ENCODE measurements around the gene FOXN3.
A peak's percentile ranks its signal among the peaks of the same experiment; 100 is the strongest.
"Not testable (repeated sequence)": the region's sequence is repeated elsewhere in the genome, so short reads cannot be mapped to it uniquely, and the experiment has no call there.

The FOXN3 gene

GRCh38 chr14:89302396-89302950, 114.6 kb downstream of the FOXN3 start:
- DNase-seq = no peak

GRCh38 chr14:89299587-89299986, 117.4 kb downstream of the FOXN3 start:
- no peak for DNase-seq

DNA sequence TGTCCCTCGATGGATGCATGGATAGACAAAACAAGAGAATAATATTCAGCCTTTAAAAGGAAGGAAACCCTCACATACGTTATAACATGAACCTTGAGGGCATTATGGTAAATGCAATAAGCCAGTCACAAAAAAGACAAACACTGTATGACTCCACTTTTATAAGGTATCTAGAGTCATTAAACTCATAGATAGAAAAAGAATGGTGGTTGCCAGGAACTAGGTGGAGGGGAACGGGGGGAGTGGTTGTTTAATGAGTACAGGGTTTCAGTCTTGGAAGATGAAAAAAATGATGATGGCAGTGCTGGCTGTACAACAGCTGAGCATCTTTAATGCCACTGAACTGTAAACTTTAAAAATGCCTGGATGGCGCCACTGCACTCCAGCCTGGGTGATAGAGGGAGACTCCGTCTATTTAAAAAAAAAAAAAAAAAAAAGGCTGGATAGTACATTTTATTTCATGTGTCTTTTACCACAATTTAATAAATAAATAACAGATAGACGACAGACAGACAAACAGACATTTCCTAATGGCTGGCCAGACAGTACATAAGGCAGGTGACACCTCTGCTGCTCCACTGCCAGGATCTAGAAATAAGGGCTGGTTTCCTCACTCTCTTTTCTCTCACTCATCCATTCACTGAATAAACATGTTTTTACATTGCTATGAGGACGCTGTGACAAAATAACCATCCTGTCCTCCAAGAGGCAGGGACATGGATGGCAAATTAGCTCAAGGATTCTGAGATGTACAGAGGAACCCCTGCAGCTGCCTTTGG, 118.8 kb downstream of the FOXN3 start:
- no peak for DNase-seq

GRCh38 chr14:89296281-89296745, 120.7 kb downstream of the FOXN3 start:
- DNase-seq = no peak

GRCh38 chr14:89294872-89295271, 122.2 kb downstream of the FOXN3 start:
- no peak for DNase-seq

DNA sequence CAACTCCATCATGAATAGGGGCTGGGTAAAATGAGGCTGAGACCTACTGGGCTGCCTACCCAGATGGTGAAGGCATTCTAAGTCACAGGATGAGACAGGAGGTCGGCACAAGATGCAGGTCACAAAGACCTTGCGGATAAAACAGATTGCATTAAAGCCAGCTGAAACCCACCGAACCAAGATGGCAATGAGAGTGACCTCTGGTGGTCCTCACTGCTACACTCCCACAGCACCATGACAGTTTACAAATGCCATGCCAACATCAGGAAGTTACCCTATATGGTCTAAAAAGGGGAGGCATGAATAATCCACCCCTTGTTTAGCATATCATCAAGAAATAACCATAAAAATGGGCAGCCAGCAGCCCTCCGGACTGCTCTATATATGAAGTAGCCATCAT, 122.6 kb downstream of the FOXN3 start:
- not testable (repeated sequence) for DNase-seq

GRCh38 chr14:89294060-89294459, 123.0 kb downstream of the FOXN3 start:
- DNase-seq = no peak

DNA sequence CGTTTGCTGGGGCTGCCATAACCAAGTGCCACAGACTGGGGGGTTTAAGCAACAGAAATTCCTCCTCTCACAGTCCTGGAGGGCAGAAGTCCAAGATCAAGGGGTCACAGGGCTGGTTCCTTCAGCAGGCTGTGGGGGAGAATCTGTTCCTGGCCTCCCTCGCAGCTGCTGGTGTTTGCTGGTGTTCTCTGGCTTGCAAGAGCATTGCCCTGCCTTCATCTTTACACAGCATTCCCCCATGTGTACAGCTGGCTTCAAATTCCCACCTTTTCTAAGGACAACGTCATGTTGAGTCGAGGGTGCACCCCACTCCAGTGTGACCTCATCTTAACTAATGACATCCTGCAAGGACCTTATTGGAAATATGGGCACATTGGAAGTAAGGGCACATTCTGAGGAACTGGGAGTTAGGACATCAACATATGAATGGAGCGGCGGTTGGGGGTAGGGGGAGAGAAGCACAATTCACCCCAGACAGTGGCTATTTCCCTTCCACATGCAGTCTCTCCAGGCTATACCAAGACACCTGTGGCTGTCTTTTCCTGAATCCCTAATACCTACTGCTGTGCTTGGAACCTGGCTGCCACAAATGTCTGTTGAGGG, 123.6 kb downstream of the FOXN3 start:
- DNase-seq = no peak

DNA sequence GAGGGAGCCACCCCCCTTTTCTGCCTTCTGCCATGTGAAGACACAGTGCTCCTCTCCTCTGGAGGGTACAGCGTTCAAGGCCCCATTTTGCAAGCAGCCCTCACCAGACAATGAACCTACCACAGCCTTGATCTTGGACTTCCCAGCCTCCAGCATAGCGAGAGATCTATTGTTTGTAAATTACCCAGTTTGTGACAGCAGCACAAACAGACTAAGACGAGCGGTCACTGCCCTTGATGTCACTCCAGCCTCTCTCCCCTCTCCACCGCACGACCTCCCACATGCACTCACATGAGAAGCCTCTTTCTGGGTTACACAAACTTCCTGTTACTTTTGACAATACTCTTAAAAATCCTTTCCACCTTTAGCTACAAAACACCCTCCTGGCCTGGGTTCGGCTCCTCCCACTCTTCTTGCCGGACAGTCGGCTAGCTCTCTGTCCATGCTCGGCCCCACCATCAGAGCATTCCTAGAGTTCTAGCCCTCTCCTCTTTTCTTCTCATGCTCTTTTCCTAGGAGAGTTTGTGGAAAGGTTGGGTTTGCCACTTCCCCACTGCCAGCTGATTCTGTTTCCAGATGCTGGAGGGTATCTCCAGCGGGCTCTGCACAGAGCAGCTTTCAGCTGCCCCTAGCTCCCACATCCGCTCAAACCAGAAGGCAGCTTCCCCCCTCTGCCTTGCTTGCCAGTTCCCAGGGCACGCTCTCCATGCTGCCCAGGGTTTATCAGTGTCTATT, 124.3 kb downstream of the FOXN3 start:
- DNase-seq = no peak

DNA sequence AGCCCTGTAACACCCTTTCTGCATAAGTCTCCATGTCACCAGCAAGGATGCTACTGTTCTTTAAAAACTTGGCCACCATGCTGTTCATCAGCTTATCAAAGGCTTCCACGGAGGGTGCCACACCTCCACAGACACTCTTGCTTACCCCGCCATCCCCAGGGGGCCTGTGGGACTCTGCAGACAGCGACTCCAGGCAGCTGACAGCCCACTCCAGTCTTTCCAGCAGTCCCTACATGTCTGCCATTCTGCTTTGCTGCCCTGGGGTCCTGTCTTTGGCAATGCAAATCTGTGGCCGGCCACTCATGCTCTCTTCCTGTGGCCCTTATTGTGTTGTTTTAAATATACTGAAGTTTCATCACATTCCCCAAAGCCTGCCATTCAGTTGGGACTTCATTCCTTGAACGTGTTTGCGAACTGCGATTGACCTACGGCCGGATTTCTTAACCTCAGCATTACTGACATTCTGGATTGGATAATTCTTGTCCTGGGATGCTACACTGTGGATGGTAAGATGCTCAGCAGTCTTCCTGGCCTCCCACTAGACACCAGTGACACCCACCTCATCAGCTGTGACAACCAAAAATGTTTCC, 125.6 kb downstream of the FOXN3 start:
- no peak for DNase-seq

GRCh38 chr14:89290813-89291212, 126.2 kb downstream of the FOXN3 start:
- no peak for DNase-seq

GRCh38 chr14:89289477-89289876, 127.6 kb downstream of the FOXN3 start:
- no peak for DNase-seq

DNA sequence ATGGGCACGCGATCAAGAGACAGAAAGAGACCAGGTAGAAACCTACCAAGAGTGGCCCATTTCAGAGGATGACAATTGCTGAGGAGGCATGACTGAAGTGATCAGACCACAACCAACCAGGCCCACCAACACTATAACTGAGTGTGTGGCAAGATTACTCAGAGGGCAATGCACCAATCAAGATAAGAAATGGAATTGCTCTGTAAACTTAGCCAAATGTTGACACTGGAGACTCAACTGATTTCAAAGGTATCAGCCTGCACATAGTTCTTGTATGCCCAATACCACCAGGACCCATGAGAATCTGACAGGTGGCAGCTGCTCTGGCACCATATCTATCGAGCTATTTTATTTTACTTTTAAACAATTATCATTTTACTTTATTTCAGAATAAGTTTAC, 128.9 kb downstream of the FOXN3 start:
- DNase-seq = no peak

DNA sequence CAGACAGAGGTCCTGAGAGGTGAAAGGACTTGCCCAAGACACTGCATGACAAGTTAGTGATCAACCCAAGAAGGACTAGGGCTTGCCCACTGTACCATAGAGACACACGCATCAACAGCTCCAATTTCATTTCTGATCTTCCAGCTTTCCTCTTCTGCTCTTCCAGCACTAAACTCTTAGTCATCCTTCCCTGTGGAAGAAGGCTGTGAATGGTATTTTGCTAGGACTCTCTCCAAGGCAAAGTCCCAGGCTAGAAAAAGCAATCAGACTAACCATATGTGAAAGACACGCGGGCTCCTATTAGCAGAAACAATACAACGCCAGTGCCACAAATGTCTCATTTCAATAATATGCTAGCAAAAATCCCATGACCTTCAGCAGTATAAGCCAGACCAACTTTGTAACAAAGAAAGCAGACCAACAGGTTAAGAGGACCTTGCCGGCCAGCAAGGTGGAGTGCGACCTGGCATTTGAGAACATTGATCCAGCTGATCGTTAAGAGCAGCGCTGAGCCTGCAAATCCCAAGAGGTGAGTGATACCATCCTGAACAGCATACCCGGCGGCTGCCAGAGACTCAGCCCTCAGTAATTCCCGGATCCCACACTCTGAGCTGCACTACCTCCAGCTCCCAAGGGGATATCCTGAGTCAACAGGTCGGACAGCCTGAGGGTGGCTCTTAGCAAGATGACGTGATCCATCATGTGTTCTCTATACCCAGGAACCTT, 132.5 kb downstream of the FOXN3 start:
- no peak for DNase-seq

GRCh38 chr14:89283327-89284060, 133.5 kb downstream of the FOXN3 start:
- DNase-seq = no peak

DNA sequence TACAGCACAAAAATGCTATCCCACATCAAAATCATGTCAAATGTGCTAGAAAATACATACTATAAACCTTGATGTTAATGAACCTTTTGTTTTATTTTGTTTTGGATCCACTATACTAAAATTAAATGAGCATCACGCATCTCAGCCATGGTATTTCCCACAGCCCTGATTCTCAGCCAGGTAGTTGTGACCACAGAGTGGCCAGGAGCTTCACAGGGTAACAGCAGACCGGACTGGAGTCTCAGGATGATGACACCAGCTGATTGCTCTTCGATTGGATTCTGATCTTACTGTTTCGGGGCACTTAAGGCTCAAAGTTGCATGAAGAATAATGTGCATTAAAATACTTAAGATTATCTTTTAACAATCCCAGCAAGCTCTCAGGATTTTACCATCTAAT, 134.8 kb downstream of the FOXN3 start:
- DNase-seq = no peak

DNA sequence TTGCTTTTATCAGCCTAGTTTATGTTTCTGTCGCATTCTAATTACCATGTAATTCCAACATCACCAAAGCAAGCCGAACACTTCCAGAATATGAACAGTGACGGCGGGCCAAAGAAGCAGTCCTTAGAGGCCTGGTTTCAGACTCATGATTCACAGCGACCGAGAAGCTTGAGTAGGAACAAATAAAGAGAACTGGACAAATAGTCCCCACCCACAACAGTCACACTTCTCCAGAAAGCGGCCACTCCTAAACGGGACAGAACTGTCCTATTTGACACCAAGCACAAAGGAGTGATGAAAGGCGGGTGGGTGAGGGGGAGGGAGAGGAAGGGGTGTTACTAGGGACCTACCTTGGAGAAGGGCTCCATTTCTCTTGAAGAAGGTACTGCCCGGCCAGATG, 136.4 kb downstream of the FOXN3 start:
- DNase-seq = no peak

GRCh38 chr14:89279649-89280232, 137.3 kb downstream of the FOXN3 start:
- DNase-seq = no peak

DNA sequence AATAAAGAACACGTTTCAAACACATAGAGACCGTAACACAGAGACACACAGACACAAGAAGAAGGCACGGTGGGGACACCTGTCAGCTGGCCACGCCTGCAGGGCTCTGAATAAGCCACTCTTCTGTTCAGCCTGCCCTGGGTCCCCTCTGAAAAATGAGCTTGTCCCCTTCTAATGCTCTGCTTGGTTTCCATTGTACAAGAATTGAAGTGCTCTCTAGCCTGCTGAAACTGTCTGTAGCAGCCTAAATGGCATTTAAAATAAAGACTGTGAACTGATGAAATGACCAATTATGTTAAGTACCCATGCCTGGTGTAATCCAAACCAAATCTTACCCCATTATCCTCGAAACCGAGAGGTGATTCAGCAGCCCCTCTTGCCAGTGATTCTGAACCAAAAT, 139.8 kb downstream of the FOXN3 start:
- no peak for DNase-seq

DNA sequence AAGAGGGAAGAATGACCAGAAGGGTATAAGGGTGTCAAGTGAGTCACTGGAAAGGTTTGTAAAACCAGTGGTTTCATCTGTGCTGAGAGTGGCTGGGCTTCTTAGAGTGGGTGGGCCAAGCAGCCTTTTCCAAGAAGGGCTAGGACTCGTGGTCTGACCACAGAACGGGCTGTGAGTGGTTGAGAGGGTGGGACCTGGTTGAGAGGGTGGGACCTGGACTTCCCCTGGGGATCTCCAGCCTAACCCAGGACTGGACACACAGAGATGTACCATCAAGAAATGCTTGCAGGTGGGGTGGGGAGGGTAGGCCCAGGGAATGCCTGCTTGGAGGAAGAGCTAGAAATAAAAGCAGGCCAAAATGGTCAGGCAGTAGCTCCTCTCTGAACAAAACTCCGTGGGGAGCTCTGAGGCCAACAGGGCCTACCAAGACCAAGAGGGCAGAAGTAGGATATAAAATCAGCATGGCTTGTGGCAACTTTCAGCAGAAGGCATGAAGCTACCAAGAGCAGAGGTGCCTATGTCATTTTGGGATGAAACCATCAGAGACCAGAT, 140.5 kb downstream of the FOXN3 start:
- DNase-seq = peak; percentile 71
